ENCODE results near the gene RIMKLA. TPM values are rescaled to one million over a fixed set of nuclear protein-coding genes. Genes with fewer than 3 reads are reported as not detected.

RIMKLA gene
- total RNA-seq, 1 donor from 2014 or later: 4.1 TPM

GRCh38 chr1:42432714-42433113 is 52.1 kb downstream of the RIMKLA start:
- H3K4me1 Mint-ChIP-seq (ENCODE audit: low read depth, unreplicated experiment): peaks cover 10% of the 10 kb centered on the region
- H3K27ac Mint-ChIP-seq (ENCODE audit: unreplicated experiment): no peak overlapping the region
- H3K27me3 Mint-ChIP-seq (ENCODE audit: unreplicated experiment): no peaks in the 10 kb centered on the region
- peaks cover 2% of the 10 kb centered on the region for H3K9me3 Mint-ChIP-seq (ENCODE audit: unreplicated experiment)
- H3K4me3 Mint-ChIP-seq (ENCODE audit: unreplicated experiment): no peak overlapping the region
- TF ChIP-seq CTCF (IDR thresholded peaks at IDR 0.05; ENCODE audit: partially characterized antibody, unreplicated experiment): no peak
- H3K36me3 Mint-ChIP-seq (ENCODE audit: unreplicated experiment): peaks cover 4% of the 10 kb centered on the region
- DNase-seq: no peak

- Mint-ChIP-seq H3K4me3 (ENCODE audit: unreplicated experiment) (no peak overlapping the region), H3K27ac (ENCODE audit: unreplicated experiment) (no peak overlapping the region), H3K27me3 (ENCODE audit: unreplicated experiment) (no peaks in the 10 kb centered on the region), H3K36me3 (ENCODE audit: unreplicated experiment) (peaks cover 4% of the 10 kb centered on the region), H3K9me3 (ENCODE audit: unreplicated experiment) (peaks cover 2% of the 10 kb centered on the region), H3K4me1 (ENCODE audit: low read depth, unreplicated experiment) (peaks cover 10% of the 10 kb centered on the region)
- TF ChIP-seq CTCF (IDR thresholded peaks at IDR 0.05; ENCODE audit: partially characterized antibody, unreplicated experiment): no peak
- no peak for DNase-seq
Measured at GRCh38 chr1:42433369-42433768, 52.8 kb downstream of the RIMKLA start.

- Mint-ChIP-seq H3K9me3 (ENCODE audit: unreplicated experiment) (peaks cover 2% of the 10 kb centered on the region), H3K4me1 (ENCODE audit: low read depth, unreplicated experiment) (peaks cover 8% of the 10 kb centered on the region), H3K27me3 (ENCODE audit: unreplicated experiment) (no peaks in the 10 kb centered on the region), H3K36me3 (ENCODE audit: unreplicated experiment) (peaks cover 4% of the 10 kb centered on the region), H3K4me3 (ENCODE audit: unreplicated experiment) (no peak overlapping the region), H3K27ac (ENCODE audit: unreplicated experiment) (no peak overlapping the region)
- no peak for TF ChIP-seq CTCF (IDR thresholded peaks at IDR 0.05; ENCODE audit: partially characterized antibody, unreplicated experiment)
- no peak for DNase-seq
Measured at GRCh38 chr1:42434340-42434739, 53.7 kb downstream of the RIMKLA start.

DNA sequence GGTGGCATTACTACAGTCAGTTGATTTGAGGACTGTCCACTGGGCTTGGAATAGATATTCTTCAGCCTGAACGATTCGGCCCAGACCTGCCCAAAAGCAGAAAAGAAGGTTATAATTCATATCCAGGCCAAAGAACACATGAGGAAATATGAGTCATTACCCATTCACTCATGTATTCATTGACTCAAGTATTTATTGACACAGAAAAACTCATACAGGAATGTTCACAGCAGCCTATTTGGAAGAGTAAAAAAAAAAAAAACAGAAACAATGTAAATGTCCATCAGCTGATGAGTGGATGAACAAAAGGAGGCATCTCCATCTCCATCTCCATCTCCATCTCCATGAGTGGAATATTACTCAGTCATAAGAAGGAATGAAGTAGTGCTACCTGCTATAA is 59.3 kb downstream of the RIMKLA start:
- DNase-seq: no peak
- no peak overlapping the region for H3K4me3 Mint-ChIP-seq (ENCODE audit: unreplicated experiment)
- no peak overlapping the region for H3K27ac Mint-ChIP-seq (ENCODE audit: unreplicated experiment)

DNA sequence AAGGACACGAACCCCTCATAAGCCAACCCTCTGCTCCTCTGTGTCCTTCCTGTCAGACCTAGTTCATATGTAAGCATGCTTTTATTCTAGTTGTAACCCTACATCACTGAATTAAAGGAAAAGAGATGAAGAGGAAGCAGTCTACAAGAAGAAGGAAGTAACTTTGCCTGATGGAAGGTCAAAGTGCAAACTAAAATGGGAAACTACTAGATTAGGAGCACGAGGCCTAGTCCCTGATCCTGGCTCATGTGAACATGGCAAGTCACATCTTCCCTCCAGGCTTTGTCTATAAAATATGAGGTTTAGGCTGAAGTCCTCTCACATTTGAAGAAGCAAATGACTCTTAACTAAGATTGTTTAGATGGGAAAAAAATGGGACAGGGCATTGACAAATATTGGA is 62.1 kb downstream of the RIMKLA start:
- Mint-ChIP-seq H3K4me1 (ENCODE audit: low read depth, unreplicated experiment) (no peaks in the 10 kb centered on the region), H3K36me3 (ENCODE audit: unreplicated experiment) (no peaks in the 10 kb centered on the region), H3K9me3 (ENCODE audit: unreplicated experiment) (no peaks in the 10 kb centered on the region), H3K27ac (ENCODE audit: unreplicated experiment) (no peak overlapping the region), H3K27me3 (ENCODE audit: unreplicated experiment) (no peaks in the 10 kb centered on the region), H3K4me3 (ENCODE audit: unreplicated experiment) (no peak overlapping the region)
- no peak for DNase-seq
- no peak for TF ChIP-seq CTCF (IDR thresholded peaks at IDR 0.05; ENCODE audit: partially characterized antibody, unreplicated experiment)

More for the DNA sequence above, 59.3 kb downstream of the RIMKLA start:
- Mint-ChIP-seq H3K27me3 (ENCODE audit: unreplicated experiment) (no peaks in the 10 kb centered on the region), H3K9me3 (ENCODE audit: unreplicated experiment) (no peaks in the 10 kb centered on the region), H3K36me3 (ENCODE audit: unreplicated experiment) (peaks cover 3% of the 10 kb centered on the region), H3K4me1 (ENCODE audit: low read depth, unreplicated experiment) (no peaks in the 10 kb centered on the region)
- no peak for TF ChIP-seq CTCF (IDR thresholded peaks at IDR 0.05; ENCODE audit: partially characterized antibody, unreplicated experiment)

Measured in glutamatergic neuron (in vitro differentiated cells).